GM10248 (cell line): ENCODE measurements around the gene RGL1.

Experiments
- CTCF ChIA-PET: fragments of 300-600 bp; sonication (Branson Sonifier 250); formaldehyde crosslinking; extraction: SDS; loops from one replicate; lab custom pipeline; 2021; ENCODE audit warnings: antibody characterized with exemption; lab: Yijun Ruan, JAX
- POLR2A ChIA-PET: fragments of 350-650 bp; sonication (Branson Sonifier 250); formaldehyde crosslinking; extraction: SDS; loops from one replicate; lab custom pipeline; 2020; ENCODE audit warnings: antibody characterized with exemption; lab: Yijun Ruan, JAX
- DNase-seq: peaks from one replicate; pipeline ENCODE4 v3.0.0; 2012; ENCODE audit errors: extremely low spot score
- CTCF ChIP-seq: IDR thresholded peaks from 2 replicates; pipeline ENCODE4 v1.5.1; 2012; ENCODE audit warnings: mild to moderate bottlenecking, low read depth; ENCODE audit errors: extremely low read depth, missing control alignments, control extremely low read depth

The RGL1 gene

GRCh38 chr1:183967914-183968313 is 163.0 kb downstream of the RGL1 start:
- DNase-seq, result no peak
- TF ChIP-seq CTCF, result no peak
- CTCF ChIA-PET, result interaction anchor here (2.9 kb wide), 1 partner anchor 10 kb away, joined by 11 read pairs; no protein-coding TSS in a partner anchor
- POLR2A ChIA-PET, result no interaction called here

GRCh38 chr1:183968386-183968785 is 163.5 kb downstream of the RGL1 start:
- TF ChIP-seq CTCF, result no peak
- CTCF ChIA-PET, result interaction anchor here (2.9 kb wide), 1 partner anchor 10 kb away, joined by 11 read pairs; no protein-coding TSS in a partner anchor
- POLR2A ChIA-PET, result no interaction called here
- no peak for DNase-seq

GRCh38 chr1:183970516-183971300 is 165.8 kb downstream of the RGL1 start:
- ChIA-PET POLR2A (no interaction called here), CTCF (interaction anchor here (0.7 to 2.9 kb wide), 4 partner anchors 13 to 105 kb away, joined by 3 to 11 read pairs (median 3); no protein-coding TSS in a partner anchor)
- DNase-seq, result no peak
- no peak for TF ChIP-seq CTCF

GRCh38 chr1:183975651-183976050 is 170.7 kb downstream of the RGL1 start:
- POLR2A ChIA-PET, result no interaction called here

GRCh38 chr1:183977717-183978116 is 172.8 kb downstream of the RGL1 start:
- ChIA-PET CTCF (interaction anchor here (1.0 to 1.4 kb wide), 3 partner anchors 19 to 322 kb away, joined by 3 to 4 read pairs (median 3); no protein-coding TSS in a partner anchor), POLR2A (no interaction called here)
- no peak for TF ChIP-seq CTCF
- DNase-seq, result no peak

More at GRCh38 chr1:183975651-183976050, 170.7 kb downstream of the RGL1 start:
- CTCF ChIA-PET, result interaction anchor here (1.6 kb wide), 1 partner anchor 12 kb away, joined by 3 read pairs; no protein-coding TSS in a partner anchor
- no peak for DNase-seq
- no peak for TF ChIP-seq CTCF
